Measurements from ENCODE around the gene F7. TPM values are rescaled to one million over a fixed set of nuclear protein-coding genes. Genes with fewer than 3 reads are reported as not detected.
A peak's percentile ranks its signal among the peaks of the same experiment; 100 is the strongest.

F7 gene
- total RNA-seq, 3 donors from 2014 or later (not counting 1 experiment from before 2014, with no cell fraction given): 0.25 to 0.91 TPM; not detected in 1

GRCh38 chr13:113162783-113163685, 57.4 kb downstream of the F7 start:
- Histone ChIP-seq H3K9me3 (ENCODE audit: control insufficient read depth, insufficient read depth, low read length) (no peaks in the 10 kb centered on the region), H3K4me3 (ENCODE audit: low read length) (no peak overlapping the region), H3K27me3 (ENCODE audit: control insufficient read depth, insufficient read depth, low read length) (no peaks in the 10 kb centered on the region), H3K27ac (ENCODE audit: low read length) (no peak overlapping the region), H3K36me3 (ENCODE audit: control insufficient read depth, insufficient read depth, low read length) (no peaks in the 10 kb centered on the region), H3K4me1 (ENCODE audit: control insufficient read depth, insufficient read depth, low read length) (peaks cover 21% of the 10 kb centered on the region)
- DNase-seq (peak in 1 of 2 donors; percentile 53), ATAC-seq (no peak)
- Mint-ChIP-seq H3K4me1 (peaks cover 26 to 39% of the 10 kb centered on the region in 2 donors), H3K4me3 (peak overlapping the region; percentile 60), H3K36me3 (no peaks in the 10 kb centered on the region), H3K9me3 (peaks cover 2 to 3% of the 10 kb centered on the region in 2 donors), H3K27ac (peak overlapping the region in 1 of 2 donors; percentile 23), H3K27me3 (ENCODE audit: low read depth in 2 of 2) (peaks cover 0 to 12% of the 10 kb centered on the region in 2 donors)
- 49% methylated on average over 25 of the region's 25 CpGs for WGBS (ENCODE audit: insufficient coverage)
- no peak for TF ChIP-seq CTCF (IDR thresholded peaks at IDR 0.05)
- intact Hi-C loops (cut with micrococcal nuclease): no loop called here

GRCh38 chr13:113164492-113164891, 58.9 kb downstream of the F7 start:
- Mint-ChIP-seq H3K36me3 (no peaks in the 10 kb centered on the region), H3K9me3 (peaks cover 2 to 3% of the 10 kb centered on the region in 2 donors), H3K4me1 (peaks cover 26 to 48% of the 10 kb centered on the region in 2 donors), H3K27me3 (ENCODE audit: low read depth in 2 of 2) (peaks cover 0 to 12% of the 10 kb centered on the region in 2 donors), H3K4me3 (peak overlapping the region; percentile 42), H3K27ac (no peak overlapping the region)
- ATAC-seq: peak in 1 of 3 donors; percentile 61
- H3K27me3 ChIP-seq (ENCODE audit: control insufficient read depth, insufficient read depth, low read length): no peaks in the 10 kb centered on the region
- no peak for DNase-seq
- intact Hi-C loops (cut with micrococcal nuclease): no loop called here
- H3K27ac ChIP-seq (ENCODE audit: low read length): no peak overlapping the region
- no peak for TF ChIP-seq CTCF (IDR thresholded peaks at IDR 0.05)
- H3K4me1 ChIP-seq (ENCODE audit: control insufficient read depth, insufficient read depth, low read length): peaks cover 21% of the 10 kb centered on the region
- 69% methylated on average over 12 of the region's 12 CpGs for WGBS (ENCODE audit: insufficient coverage)
- H3K9me3 ChIP-seq (ENCODE audit: control insufficient read depth, insufficient read depth, low read length): no peaks in the 10 kb centered on the region
- H3K4me3 ChIP-seq (ENCODE audit: low read length): no peak overlapping the region
- H3K36me3 ChIP-seq (ENCODE audit: control insufficient read depth, insufficient read depth, low read length): no peaks in the 10 kb centered on the region

- no peak for TF ChIP-seq CTCF (IDR thresholded peaks at IDR 0.05)
- Mint-ChIP-seq H3K9me3 (peaks cover 2 to 3% of the 10 kb centered on the region in 2 donors), H3K27ac (peak overlapping the region in 1 of 2 donors; percentile 77), H3K27me3 (ENCODE audit: low read depth in 2 of 2) (peaks cover 0 to 9% of the 10 kb centered on the region in 2 donors), H3K4me1 (peaks cover 28 to 63% of the 10 kb centered on the region in 2 donors), H3K4me3 (peak overlapping the region; percentile 22), H3K36me3 (no peaks in the 10 kb centered on the region)
- Histone ChIP-seq H3K4me1 (ENCODE audit: control insufficient read depth, insufficient read depth, low read length) (peaks cover 30% of the 10 kb centered on the region), H3K36me3 (ENCODE audit: control insufficient read depth, insufficient read depth, low read length) (no peaks in the 10 kb centered on the region), H3K9me3 (ENCODE audit: control insufficient read depth, insufficient read depth, low read length) (no peaks in the 10 kb centered on the region), H3K4me3 (ENCODE audit: low read length) (no peak overlapping the region), H3K27ac (ENCODE audit: low read length) (no peak overlapping the region), H3K27me3 (ENCODE audit: control insufficient read depth, insufficient read depth, low read length) (no peaks in the 10 kb centered on the region)
- DNase-seq (no peak), ATAC-seq (peak in 1 of 3 donors; percentile 48)
- intact Hi-C loops (cut with micrococcal nuclease): no loop called here
- 72% methylated on average over 10 of the region's 10 CpGs for WGBS (ENCODE audit: insufficient coverage)
These were observed 60.7 kb downstream of the F7 start for GRCh38 chr13:113166266-113166665.
